GM15510 (cell line): ENCODE measurements around the gene AIFM1.

Source experiments
- POLR2A ChIP-seq: IDR thresholded peaks from 3 replicates; pipeline ENCODE4 v1.6.1; 2011; ENCODE audit warnings: borderline replicate concordance; ENCODE audit not compliant: insufficient read length; ENCODE audit errors: extremely low read depth

The AIFM1 gene

GRCh38 chrX:130080791-130081367, 84.8 kb downstream of the AIFM1 start:
- TF ChIP-seq POLR2A: no peak

DNA sequence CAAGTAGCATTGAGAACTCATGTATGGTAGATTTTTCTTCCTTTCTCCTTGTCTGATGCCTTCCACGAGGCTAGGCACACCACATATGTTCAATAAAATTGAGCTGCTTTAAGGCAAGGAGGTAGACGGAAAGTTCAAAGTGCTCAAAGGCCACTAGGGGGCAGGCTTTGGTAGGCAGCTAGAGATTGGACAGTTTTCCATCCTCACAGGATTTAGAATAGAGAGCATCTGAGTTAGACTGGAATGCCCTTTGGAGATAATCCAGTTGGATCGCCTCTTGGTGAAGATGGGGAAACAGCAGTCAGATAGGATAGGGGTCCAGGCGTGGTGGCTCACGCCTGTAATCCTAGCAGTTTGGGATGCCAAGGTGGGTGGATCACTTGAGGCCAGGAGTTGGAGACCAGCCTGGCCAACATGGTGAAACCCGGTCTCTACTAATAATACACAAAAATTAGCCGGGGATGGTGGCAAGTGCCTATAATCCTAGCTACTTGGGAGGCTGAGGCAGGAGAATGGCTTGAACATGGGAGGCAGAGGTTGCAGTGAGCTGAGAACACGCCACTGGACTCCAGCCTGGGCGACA, 85.7 kb downstream of the AIFM1 start:
- no peak for TF ChIP-seq POLR2A
